ENCODE data around the gene CT45A9.

The CT45A9 gene

GRCh38 chrX:135893294-135893817, 21.7 kb upstream of the CT45A9 start, which contains the start of the genes CT45A10 and SAGE1:
Gene CT45A10, minus strand, starts transcription at chrX:135893444. Its CDS starts 8,100 bp downstream, at chrX:135885344.
Gene SAGE1, plus strand, starts transcription at chrX:135893716. Its CDS starts 2,527 bp downstream, at chrX:135896243.
- H3K79me2 ChIP-seq (ENCODE audit: insufficient read depth, low read length): no peaks in the 10 kb centered on the region
- H3K9ac ChIP-seq (ENCODE audit: low read depth, low read length, poor library complexity, severe bottlenecking): no peak within 1 kb of the TSS
- no peak within 1 kb of the TSS for H2AFZ ChIP-seq (ENCODE audit: low read length)
- H4K20me1 ChIP-seq (ENCODE audit: insufficient read depth, low read length, poor library complexity, severe bottlenecking): no peaks in the 10 kb centered on the region
- no peaks in the 10 kb centered on the region for H3K9me2 ChIP-seq (replicated peaks; ENCODE audit: low read depth, low read length)
- no peaks in the 10 kb centered on the region for H3K36me3 ChIP-seq (ENCODE audit: insufficient read depth, low read length)
- no peaks in the 10 kb centered on the region for H3K9me3 ChIP-seq (ENCODE audit: insufficient read depth, low read depth, low read length)
- no peaks in the 10 kb centered on the region for H3K4me1 ChIP-seq (ENCODE audit: insufficient read depth, low read length, poor library complexity, severe bottlenecking)
- H3F3A ChIP-seq (ENCODE audit: low read depth): no peaks in the 10 kb centered on the region
- H3K4me2 ChIP-seq (ENCODE audit: low read depth, low read length, poor library complexity, severe bottlenecking): no peak within 1 kb of the TSS
- H3K4me3 ChIP-seq (ENCODE audit: low read length, poor library complexity, severe bottlenecking): no peak within 1 kb of the TSS
- H3K27me3 ChIP-seq (ENCODE audit: insufficient read depth, low read length, poor library complexity, severe bottlenecking): no peaks in the 10 kb centered on the region
- TF ChIP-seq EZH2phosphoT487 (IDR thresholded peaks at IDR 0.05; ENCODE audit: borderline replicate concordance): no peak
- TF ChIP-seq, protein P1, sequence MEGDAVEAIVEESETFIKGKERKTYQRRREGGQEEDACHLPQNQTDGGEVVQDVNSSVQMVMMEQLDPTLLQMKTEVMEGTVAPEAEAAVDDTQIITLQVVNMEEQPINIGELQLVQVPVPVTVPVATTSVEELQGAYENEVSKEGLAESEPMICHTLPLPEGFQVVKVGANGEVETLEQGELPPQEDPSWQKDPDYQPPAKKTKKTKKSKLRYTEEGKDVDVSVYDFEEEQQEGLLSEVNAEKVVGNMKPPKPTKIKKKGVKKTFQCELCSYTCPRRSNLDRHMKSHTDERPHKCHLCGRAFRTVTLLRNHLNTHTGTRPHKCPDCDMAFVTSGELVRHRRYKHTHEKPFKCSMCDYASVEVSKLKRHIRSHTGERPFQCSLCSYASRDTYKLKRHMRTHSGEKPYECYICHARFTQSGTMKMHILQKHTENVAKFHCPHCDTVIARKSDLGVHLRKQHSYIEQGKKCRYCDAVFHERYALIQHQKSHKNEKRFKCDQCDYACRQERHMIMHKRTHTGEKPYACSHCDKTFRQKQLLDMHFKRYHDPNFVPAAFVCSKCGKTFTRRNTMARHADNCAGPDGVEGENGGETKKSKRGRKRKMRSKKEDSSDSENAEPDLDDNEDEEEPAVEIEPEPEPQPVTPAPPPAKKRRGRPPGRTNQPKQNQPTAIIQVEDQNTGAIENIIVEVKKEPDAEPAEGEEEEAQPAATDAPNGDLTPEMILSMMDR (conservative IDR thresholded peaks at IDR 0.05; ENCODE audit: low read length): no peak

DNA sequence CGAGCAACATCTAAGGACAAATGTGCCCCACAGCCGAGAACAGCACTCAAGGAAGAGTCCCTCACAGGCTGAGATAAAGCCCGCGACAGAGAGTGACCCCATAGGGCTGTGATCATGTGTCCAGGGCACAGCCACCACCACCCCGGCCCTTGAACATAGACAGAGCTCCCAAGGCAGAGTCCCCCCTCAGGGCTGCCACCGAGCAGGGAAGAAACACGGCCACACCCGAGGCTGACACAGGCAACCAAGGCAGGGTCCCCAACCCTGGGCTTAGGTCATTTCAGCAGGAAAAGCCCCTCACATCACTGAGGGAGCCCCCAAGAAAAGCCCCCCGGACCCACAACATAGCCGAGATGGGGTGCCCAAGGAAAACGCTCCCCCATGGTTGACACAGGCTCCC, 21.2 kb upstream of the CT45A9 start:
- no peaks in the 10 kb centered on the region for H3K9me3 ChIP-seq (ENCODE audit: insufficient read depth, low read depth, low read length)
- H3K4me3 ChIP-seq (ENCODE audit: low read length, poor library complexity, severe bottlenecking): no peak overlapping the region
- no peak overlapping the region for H2AFZ ChIP-seq (ENCODE audit: low read length)
- no peaks in the 10 kb centered on the region for H3K79me2 ChIP-seq (ENCODE audit: insufficient read depth, low read length)
- no peak overlapping the region for H3K9ac ChIP-seq (ENCODE audit: low read depth, low read length, poor library complexity, severe bottlenecking)
- TF ChIP-seq EZH2phosphoT487 (IDR thresholded peaks at IDR 0.05; ENCODE audit: borderline replicate concordance): no peak
- TF ChIP-seq, protein P1 (conservative IDR thresholded peaks at IDR 0.05; ENCODE audit: low read length): no peak
- H3K9me2 ChIP-seq (replicated peaks; ENCODE audit: low read depth, low read length): no peaks in the 10 kb centered on the region
- H3F3A ChIP-seq (ENCODE audit: low read depth): no peaks in the 10 kb centered on the region
- no peaks in the 10 kb centered on the region for H3K36me3 ChIP-seq (ENCODE audit: insufficient read depth, low read length)
- no peaks in the 10 kb centered on the region for H3K4me1 ChIP-seq (ENCODE audit: insufficient read depth, low read length, poor library complexity, severe bottlenecking)
- H4K20me1 ChIP-seq (ENCODE audit: insufficient read depth, low read length, poor library complexity, severe bottlenecking): no peaks in the 10 kb centered on the region
- H3K4me2 ChIP-seq (ENCODE audit: low read depth, low read length, poor library complexity, severe bottlenecking): no peak overlapping the region
- H3K27me3 ChIP-seq (ENCODE audit: insufficient read depth, low read length, poor library complexity, severe bottlenecking): no peaks in the 10 kb centered on the region

DNA sequence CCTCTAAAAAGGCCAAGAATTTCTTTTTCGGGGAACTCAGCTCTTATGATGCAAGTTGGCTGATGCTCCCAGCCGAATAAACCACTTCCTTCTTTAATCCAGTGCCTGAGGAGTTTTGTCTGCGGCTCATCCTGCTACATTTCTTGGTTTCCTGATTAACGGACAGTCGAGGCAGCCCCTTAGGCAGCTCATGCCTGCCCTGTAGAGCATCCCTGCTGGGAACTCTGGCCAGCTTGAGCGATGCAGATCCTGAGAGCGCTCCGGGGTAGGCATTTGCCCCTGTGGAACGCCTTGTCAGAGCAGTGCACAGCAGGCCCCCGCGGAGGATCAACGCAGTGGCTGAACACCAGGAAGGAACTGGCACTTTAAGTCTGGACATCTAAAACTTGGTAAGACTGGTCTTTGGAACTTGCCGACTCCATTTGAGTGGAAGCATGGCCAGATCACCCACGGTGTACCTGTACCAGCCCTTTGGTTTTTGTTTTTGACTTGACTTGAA, 18.5 kb upstream of the CT45A9 start:
- Histone ChIP-seq H3K9ac (ENCODE audit: low read depth, low read length, poor library complexity, severe bottlenecking) (no peak overlapping the region), H3K79me2 (ENCODE audit: insufficient read depth, low read length) (no peaks in the 10 kb centered on the region)
- TF ChIP-seq, protein P1 (conservative IDR thresholded peaks at IDR 0.05; ENCODE audit: low read length): no peak
- TF ChIP-seq EZH2phosphoT487 (IDR thresholded peaks at IDR 0.05; ENCODE audit: borderline replicate concordance): no peak

More for the DNA sequence above, 18.5 kb upstream of the CT45A9 start:
- Histone ChIP-seq H3K9me2 (replicated peaks; ENCODE audit: low read depth, low read length) (no peaks in the 10 kb centered on the region), H2AFZ (ENCODE audit: low read length) (no peak overlapping the region), H3F3A (ENCODE audit: low read depth) (no peaks in the 10 kb centered on the region), H3K9me3 (ENCODE audit: insufficient read depth, low read depth, low read length) (no peaks in the 10 kb centered on the region), H3K4me3 (ENCODE audit: low read length, poor library complexity, severe bottlenecking) (no peak overlapping the region), H3K27me3 (ENCODE audit: insufficient read depth, low read length, poor library complexity, severe bottlenecking) (no peaks in the 10 kb centered on the region), H4K20me1 (ENCODE audit: insufficient read depth, low read length, poor library complexity, severe bottlenecking) (no peaks in the 10 kb centered on the region), H3K4me1 (ENCODE audit: insufficient read depth, low read length, poor library complexity, severe bottlenecking) (no peaks in the 10 kb centered on the region), H3K4me2 (ENCODE audit: low read depth, low read length, poor library complexity, severe bottlenecking) (no peak overlapping the region), H3K36me3 (ENCODE audit: insufficient read depth, low read length) (no peaks in the 10 kb centered on the region)
